HepG2 (cell line): Measurements from ENCODE around the gene MRPL43. TPM values are rescaled to one million over a fixed set of nuclear protein-coding genes. Genes with fewer than 3 reads are reported as not detected.
A peak's percentile ranks its signal among the peaks of the same experiment; 100 is the strongest.

Source experiments
- ATAC-seq: fragments of 200-7000 bp; cut with Tn5 transposase; 3 replicates; pipeline ENCODE4 v1.9.1; 2020; ENCODE audit warnings: mild to moderate bottlenecking, moderate library complexity
- BruUV-seq: library from RNA; stranded (reverse); fragments of 400-500 nt; replicated peaks from 2 replicates; lab custom pipeline; 2021; lab: Mats Ljungman, UMichigan
- CTCF ChIA-PET: fragments of 300-600 bp; formaldehyde crosslinking; extraction: SDS; loops from one replicate; lab custom pipeline; 2021; ENCODE audit warnings: low total read pairs, inconsistent platforms, low intra/inter-chr PET ratio; lab: Yijun Ruan, JAX
- POLR2A ChIA-PET: fragments of 350-600 bp; sonication (Branson Sonifier 250); formaldehyde crosslinking; loops from one replicate; lab custom pipeline; 2020; ENCODE audit warnings: antibody characterized with exemption, inconsistent platforms; lab: Yijun Ruan, JAX
- DNase-seq: peaks from one replicate; pipeline ENCODE4 v3.0.0-alpha.2; 2015; ENCODE audit warnings: low spot score
- FAIRE-seq: peaks from 3 replicates; lab custom pipeline; 2011; peaks lifted over from hg19 to GRCh38; lab: Jason Lieb, UNC
- H2AFZ ChIP-seq: one replicate; pipeline ENCODE4 v1.6.1; 2011; ENCODE audit warnings: low read length, inconsistent platforms
- H3K27ac ChIP-seq: fragments of 300-600 bp; 3 replicates; pipeline ENCODE4 v1.8.0; 2011; ENCODE audit warnings: mixed run types, mild to moderate bottlenecking, mixed read lengths, low read length, inconsistent platforms; ENCODE audit not compliant: insufficient read depth; ENCODE audit errors: extremely low read length
- H3K27me3 ChIP-seq, 2 experiments: fragments of 200-600 bp in 1 of 2; 2 replicates in 1 of 2; 3 replicates in 1 of 2; pipeline versions ENCODE4 v1.6.0 to v1.8.0; 2011; ENCODE audit warnings: low read length in 2 of 2, mild to moderate bottlenecking in 2 of 2, moderate library complexity in 2 of 2, inconsistent platforms in 1 of 2; ENCODE audit not compliant: insufficient read depth in 2 of 2, control insufficient read depth in 1 of 2
- H3K36me3 ChIP-seq, 2 experiments: fragments of 200-600 bp in 1 of 2; replicated peaks in 1 of 2; 2 replicates in 1 of 2; 3 replicates in 1 of 2; pipeline versions ENCODE4 v1.5.1 to v1.8.0; 2011; ENCODE audit warnings: low read length in 2 of 2, inconsistent platforms in 1 of 2; ENCODE audit not compliant: insufficient read depth in 2 of 2, control insufficient read depth in 1 of 2
- H3K4me1 ChIP-seq: 2 replicates; pipeline ENCODE4 v1.5.1; 2012; ENCODE audit warnings: low read length, inconsistent platforms; ENCODE audit not compliant: insufficient read depth
- H3K4me2 ChIP-seq: 2 replicates; pipeline ENCODE4 v1.6.0; 2011; ENCODE audit warnings: low read depth, low read length, inconsistent platforms
- H3K4me3 ChIP-seq, 3 experiments: fragments of 200-600 bp in 1 of 3; sonication (generic), shearing (Covaris generic) in 1 of 3; replicated peaks in 1 of 3; 2 replicates each; pipeline ENCODE4 v1.5.1; 2011 to 2016; ENCODE audit warnings: low read length in 3 of 3, inconsistent platforms in 2 of 3, low read depth in 2 of 3, mild to moderate bottlenecking in 2 of 3, control low read depth in 1 of 3, mixed read lengths in 1 of 3; ENCODE audit not compliant: insufficient read depth in 1 of 3
- H3K79me2 ChIP-seq: one replicate; pipeline ENCODE4 v1.6.1; 2011; ENCODE audit warnings: low read length, inconsistent platforms; ENCODE audit not compliant: insufficient read depth
- H3K9ac ChIP-seq: 2 replicates; pipeline ENCODE4 v1.6.0; 2011; ENCODE audit warnings: mild to moderate bottlenecking, low read depth, low read length, inconsistent platforms; ENCODE audit not compliant: insufficient read depth
- H3K9me3 ChIP-seq: 2 replicates; pipeline ENCODE4 v1.5.1; 2012; ENCODE audit warnings: mild to moderate bottlenecking, low read length
- H4K20me1 ChIP-seq: 2 replicates; pipeline ENCODE4 v1.6.0; 2011; ENCODE audit warnings: inconsistent platforms, mild to moderate bottlenecking, low read length, moderate library complexity; ENCODE audit not compliant: insufficient read depth
- ASH2L ChIP-seq: fragments of 300-600, 200-600 bp; sonication (generic); IDR thresholded peaks from 2 replicates; pipeline ENCODE4 v1.7.0; 2017; ENCODE audit warnings: low read depth, mild to moderate bottlenecking, moderate library complexity, mixed read lengths, low read length; ENCODE audit not compliant: insufficient read length
- KDM2A ChIP-seq: sonication (generic); formaldehyde crosslinking; IDR thresholded peaks from 2 replicates; pipeline ENCODE4 v1.4.0; 2020; ENCODE audit warnings: low read depth, missing genetic modification reagents, borderline replicate concordance
- PAF1 ChIP-seq: IDR thresholded peaks from 2 replicates; pipeline ENCODE4 v1.6.1; 2016; ENCODE audit warnings: missing genetic modification reagents, missing compliant biosample characterization
- RAD51 ChIP-seq: fragments of 450-650 bp; IDR thresholded peaks from 2 replicates; pipeline ENCODE4 v1.6.1; 2016; ENCODE audit warnings: borderline replicate concordance
- RBM39 ChIP-seq: fragments of 200-400 bp; formaldehyde crosslinking; IDR thresholded peaks from one replicate; pipeline ENCODE4 v1.6.1; 2018; ENCODE audit warnings: antibody characterized with exemption, mild to moderate bottlenecking, low read depth, low read length; ENCODE audit not compliant: poor library complexity, severe bottlenecking
- ZNF224 ChIP-seq: sonication (generic); formaldehyde crosslinking; IDR thresholded peaks from 2 replicates; pipeline ENCODE4 v1.5.0; 2020; ENCODE audit warnings: mild to moderate bottlenecking, missing genetic modification reagents
- ZNF253 ChIP-seq: sonication (generic); formaldehyde crosslinking; IDR thresholded peaks from 2 replicates; pipeline ENCODE4 v1.8.0; 2022; ENCODE audit warnings: mild to moderate bottlenecking, missing genetic modification reagents, borderline replicate concordance
- ZNF530 ChIP-seq: sonication (generic); formaldehyde crosslinking; IDR thresholded peaks from 2 replicates; pipeline ENCODE4 v1.5.0; 2020; ENCODE audit warnings: low read depth, mild to moderate bottlenecking, missing genetic modification reagents
- ZNF672 ChIP-seq: sonication (generic); formaldehyde crosslinking; IDR thresholded peaks from 2 replicates; pipeline ENCODE4 v1.8.1; 2022; ENCODE audit warnings: missing genetic modification reagents
- ZNF781 ChIP-seq: sonication (generic); formaldehyde crosslinking; IDR thresholded peaks from 2 replicates; pipeline ENCODE4 v1.5.1; 2020; ENCODE audit warnings: borderline replicate concordance, mild to moderate bottlenecking, missing genetic modification reagents; ENCODE audit errors: not compliant biosample characterization
- ZNF790 ChIP-seq: sonication (generic); formaldehyde crosslinking; IDR thresholded peaks from 2 replicates; pipeline ENCODE4 v1.8.0; 2022; ENCODE audit warnings: missing genetic modification reagents, mild to moderate bottlenecking, borderline replicate concordance
- WGBS: methylation state at CpG from one replicate; pipeline ENCODE4 v1.1.6; 2017; ENCODE audit warnings: low lambda C conversion rate; 5-methylcytosine and 5-hydroxymethylcytosine counted together
- in situ Hi-C: cut with HindIII; loops from 2 replicates; pipeline ENCODE4 v1.10.0; 2017; ENCODE audit warnings: low pct_unique_long_range_greater_than_20kb; ENCODE audit not compliant: extremely low pct_ligation_motif_present
- intact Hi-C: fragments of 100-400 bp; cut with micrococcal nuclease; formaldehyde crosslinking; loops from one replicate; pipeline ENCODE4 v1.10.0; 2022; ENCODE audit not compliant: unreplicated experiment
- polyA plus RNA-seq, 8 experiments: library from polyadenylated mRNA; depleted of rRNA in 3 of 8; stranded (reverse) in 7 of 8; unstranded in 1 of 8; fragments of >200 nt; fragmentation: Illumina TruSeq in 4 of 8; extraction: Trizol in 4 of 8; gene quantifications; 2 replicates each; pipeline versions ENCODE4 v1.2.1 to v1.2.3, GENCODE V29; 2011 to 2016; ENCODE audit warnings: low read depth in 4 of 8, missing spikeins in 1 of 8, mixed read lengths in 1 of 8; ENCODE audit not compliant: insufficient read depth in 1 of 8
- total RNA-seq, 5 experiments: library from RNA; depleted of rRNA; stranded (reverse); fragments of >200 nt; fragmentation: Illumina TruSeq; extraction: Trizol; gene quantifications; 2 replicates each; pipeline ENCODE4 v1.2.3, GENCODE V29; 2016; ENCODE audit warnings: low read depth in 1 of 5
- TF ChIP-seq, protein P1 (sequence below): sonication (generic); formaldehyde crosslinking; IDR thresholded peaks from 2 replicates; pipeline ENCODE4 v1.8.0; 2022; ENCODE audit warnings: mild to moderate bottlenecking, missing genetic modification reagents; ENCODE audit not compliant: insufficient replicate concordance
- TF ChIP-seq, protein P2 (sequence below): sonication (generic); formaldehyde crosslinking; IDR thresholded peaks from 2 replicates; pipeline ENCODE4 v1.5.0; 2020; ENCODE audit warnings: missing genetic modification reagents, mild to moderate bottlenecking, borderline replicate concordance
- TF ChIP-seq, protein P3 (sequence below): sonication (generic); formaldehyde crosslinking; IDR thresholded peaks from 2 replicates; pipeline ENCODE4 v1.8.0; 2022; ENCODE audit warnings: low read depth, missing genetic modification reagents

MRPL43 gene
- total and polyA plus RNA-seq, 2 of the 13 experiments (the other 11 are each of a cell fraction or from before 2014, with no cell fraction given) = 71.0 to 73.7 TPM

DNA sequence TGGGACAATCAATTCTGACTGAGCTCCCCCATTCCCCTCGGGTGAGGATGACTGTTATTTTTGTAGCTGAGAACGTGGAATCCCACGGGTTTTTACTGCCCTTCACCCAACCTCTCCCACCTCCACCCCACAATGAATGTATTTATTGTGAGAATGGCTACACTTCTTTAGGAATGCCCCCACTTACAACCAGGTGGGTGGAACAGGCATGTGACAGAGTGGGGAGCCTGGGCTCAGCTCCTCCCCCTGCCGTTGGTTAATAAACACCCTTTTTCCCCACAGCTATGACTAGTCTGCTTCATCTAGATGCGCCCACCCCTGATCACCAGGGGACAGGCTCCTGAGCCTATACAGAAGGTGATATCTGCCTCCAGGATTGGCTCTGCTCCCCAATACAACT, 2.0 kb downstream of the MRPL43 start (continued):
- TF ChIP-seq, protein P1, sequence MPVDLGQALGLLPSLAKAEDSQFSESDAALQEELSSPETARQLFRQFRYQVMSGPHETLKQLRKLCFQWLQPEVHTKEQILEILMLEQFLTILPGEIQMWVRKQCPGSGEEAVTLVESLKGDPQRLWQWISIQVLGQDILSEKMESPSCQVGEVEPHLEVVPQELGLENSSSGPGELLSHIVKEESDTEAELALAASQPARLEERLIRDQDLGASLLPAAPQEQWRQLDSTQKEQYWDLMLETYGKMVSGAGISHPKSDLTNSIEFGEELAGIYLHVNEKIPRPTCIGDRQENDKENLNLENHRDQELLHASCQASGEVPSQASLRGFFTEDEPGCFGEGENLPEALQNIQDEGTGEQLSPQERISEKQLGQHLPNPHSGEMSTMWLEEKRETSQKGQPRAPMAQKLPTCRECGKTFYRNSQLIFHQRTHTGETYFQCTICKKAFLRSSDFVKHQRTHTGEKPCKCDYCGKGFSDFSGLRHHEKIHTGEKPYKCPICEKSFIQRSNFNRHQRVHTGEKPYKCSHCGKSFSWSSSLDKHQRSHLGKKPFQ (CRISPR knock-in tag) = no peak
- no peak for TF ChIP-seq ASH2L

DNA sequence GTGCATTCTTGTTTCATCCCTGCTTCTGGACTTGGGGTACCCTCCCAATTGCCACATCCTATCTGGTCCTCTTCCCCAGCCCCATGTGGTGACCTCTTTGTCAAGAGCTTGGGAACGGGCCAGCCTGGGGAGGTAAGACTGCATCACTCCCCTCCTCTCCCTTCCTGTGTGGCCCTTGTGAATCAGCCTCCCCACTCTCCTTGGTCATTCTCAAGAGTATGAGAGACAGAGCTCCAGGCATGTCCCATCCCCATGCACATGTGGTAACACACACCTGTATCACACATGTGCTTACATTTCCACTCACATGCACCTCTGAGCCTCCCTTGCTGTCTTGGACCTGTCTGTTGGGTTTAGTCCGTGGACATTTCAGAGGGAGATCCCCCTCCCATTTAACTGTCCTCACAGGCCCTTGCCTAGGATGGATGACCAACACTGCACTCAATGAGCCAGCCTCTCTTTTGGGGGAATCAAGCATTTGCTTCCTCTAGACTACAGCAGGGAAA, 2.6 kb downstream of the MRPL43 start:
- ChIA-PET CTCF (interaction anchor here (1.3 to 1.4 kb wide), 2 partner anchors 16 to 28 kb away, joined by 4 to 5 read pairs; partner anchors contain the start of gene SEMA4G), POLR2A (interaction anchor here (0.5 to 23.0 kb wide), 9 partner anchors 8 to 103 kb away, joined by 3 to 277 read pairs (median 5); partner anchors contain the start of genes KAZALD1, LZTS2, PDZD7 and SEMA4G)
- Histone ChIP-seq H3K4me3 (no peak overlapping the region), H2AFZ (no peak overlapping the region), H4K20me1 (no peaks in the 10 kb centered on the region), H3K4me1 (peaks cover 41% of the 10 kb centered on the region), H3K9ac (0 out of 2 replicates have a peak overlapping the region, but pooled peaks have one; percentile 19), H3K27me3 (no peaks in the 10 kb centered on the region; a peak in 1 of 5 replicates), H3K79me2 (peaks cover 33% of the 10 kb centered on the region), H3K36me3 (peaks cover 20 to 59% of the 10 kb centered on the region in 2 experiments), H3K27ac (peak overlapping the region; percentile 83), H3K9me3 (no peaks in the 10 kb centered on the region), H3K4me2 (no peak overlapping the region)
- WGBS = 96% methylated on average over 2 of the region's 2 CpGs
- no peak for FAIRE-seq
- intact Hi-C loops (no loop called here), in situ Hi-C loops (no loop called here)
- no TSS peak for BruUV-seq
- ATAC-seq = no peak
- DNase-seq = no peak
- TF ChIP-seq, protein P2, sequence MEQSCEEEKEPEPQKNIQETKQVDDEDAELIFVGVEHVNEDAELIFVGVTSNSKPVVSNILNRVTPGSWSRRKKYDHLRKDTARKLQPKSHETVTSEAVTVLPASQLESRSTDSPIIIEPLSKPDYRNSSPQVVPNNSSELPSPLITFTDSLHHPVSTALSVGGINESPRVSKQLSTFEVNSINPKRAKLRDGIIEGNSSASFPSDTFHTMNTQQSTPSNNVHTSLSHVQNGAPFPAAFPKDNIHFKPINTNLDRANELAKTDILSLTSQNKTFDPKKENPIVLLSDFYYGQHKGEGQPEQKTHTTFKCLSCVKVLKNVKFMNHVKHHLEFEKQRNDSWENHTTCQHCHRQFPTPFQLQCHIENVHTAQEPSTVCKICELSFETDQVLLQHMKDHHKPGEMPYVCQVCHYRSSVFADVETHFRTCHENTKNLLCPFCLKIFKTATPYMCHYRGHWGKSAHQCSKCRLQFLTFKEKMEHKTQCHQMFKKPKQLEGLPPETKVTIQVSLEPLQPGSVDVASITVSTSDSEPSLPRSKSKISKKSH = peak; percentile 45; the same call in 1 of the 2 replicates
- TF ChIP-seq ZNF224 (CRISPR knock-in tag) (0 out of 2 replicates have a peak, but pooled peaks have one; percentile 30), ZNF253 (CRISPR knock-in tag) (peak; percentile 28; the same call in 1 of the 2 replicates), ZNF530 (CRISPR knock-in tag) (no peak), ZNF781 (CRISPR knock-in tag) (peak; percentile 25), ZNF790 (CRISPR knock-in tag) (peak; percentile 35; the same call in 1 of the 2 replicates), RAD51 (no peak), PAF1 (peak; percentile 92; the same call in 1 of the 2 replicates), KDM2A (CRISPR knock-in tag) (peak; percentile 4; the same call in 1 of the 2 replicates), ZNF672 (CRISPR knock-in tag) (0 out of 2 replicates have a peak, but pooled peaks have one; percentile 46), RBM39 (no peak)
- TF ChIP-seq, protein P3, sequence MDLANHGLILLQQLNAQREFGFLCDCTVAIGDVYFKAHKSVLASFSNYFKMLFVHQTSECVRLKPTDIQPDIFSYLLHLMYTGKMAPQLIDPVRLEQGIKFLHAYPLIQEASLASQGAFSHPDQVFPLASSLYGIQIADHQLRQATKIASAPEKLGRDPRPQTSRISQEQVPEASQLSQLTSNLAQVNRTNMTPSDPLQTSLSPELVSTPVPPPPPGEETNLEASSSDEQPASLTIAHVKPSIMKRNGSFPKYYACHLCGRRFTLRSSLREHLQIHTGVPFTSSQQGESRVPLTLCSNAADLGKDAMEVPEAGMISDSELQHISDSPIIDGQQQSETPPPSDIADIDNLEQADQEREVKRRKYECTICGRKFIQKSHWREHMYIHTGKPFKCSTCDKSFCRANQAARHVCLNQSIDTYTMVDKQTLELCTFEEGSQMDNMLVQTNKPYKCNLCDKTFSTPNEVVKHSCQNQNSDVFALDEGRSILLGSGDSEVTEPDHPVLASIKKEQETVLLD (CRISPR knock-in tag) = 0 out of 2 replicates have a peak, but pooled peaks have one; percentile 24
